H9 (cell line): ENCODE data around the gene KLHL33. TPM values are rescaled to one million over a fixed set of nuclear protein-coding genes. Genes with fewer than 3 reads are reported as not detected.

Experiments
- DNase-seq: peaks from one replicate; pipeline ENCODE4 v3.0.0-alpha.2; 2017
- H2AFZ ChIP-seq: one replicate; pipeline ENCODE4 v1.6.1; 2013; ENCODE audit warnings: mild to moderate bottlenecking, low read length, control low read depth, moderate library complexity
- H2AK5ac ChIP-seq: 2 replicates; pipeline ENCODE4 v1.6.1; 2013; ENCODE audit warnings: low read length, control low read depth, mixed read lengths; ENCODE audit not compliant: insufficient read length
- H2BK120ac ChIP-seq: one replicate; pipeline ENCODE4 v1.6.1; 2013; ENCODE audit warnings: low read depth, mild to moderate bottlenecking, low read length, control low read depth, inconsistent platforms; ENCODE audit not compliant: poor library complexity, severe bottlenecking
- H2BK12ac ChIP-seq: 2 replicates; pipeline ENCODE4 v1.6.1; 2013; ENCODE audit warnings: low read length, control low read depth, mixed read lengths, low read depth; ENCODE audit not compliant: insufficient read length
- H2BK15ac ChIP-seq: 2 replicates; pipeline ENCODE4 v1.6.1; 2013; ENCODE audit warnings: low read depth, low read length, control low read depth
- H2BK20ac ChIP-seq: one replicate; pipeline ENCODE4 v1.6.1; 2013; ENCODE audit warnings: low read depth, mild to moderate bottlenecking, low read length, control low read depth, inconsistent platforms; ENCODE audit not compliant: poor library complexity, severe bottlenecking
- H2BK5ac ChIP-seq: 2 replicates; pipeline ENCODE4 v1.6.1; 2013; ENCODE audit warnings: low read length, control low read depth, mixed read lengths; ENCODE audit not compliant: insufficient read length
- H3K14ac ChIP-seq: 2 replicates; pipeline ENCODE4 v1.6.1; 2013; ENCODE audit warnings: low read length, control low read depth; ENCODE audit not compliant: insufficient read depth
- H3K18ac ChIP-seq: 2 replicates; pipeline ENCODE4 v1.6.1; 2013; ENCODE audit warnings: low read depth, mild to moderate bottlenecking, mixed read lengths, low read length, control low read depth; ENCODE audit not compliant: insufficient read length
- H3K23ac ChIP-seq: 2 replicates; pipeline ENCODE4 v1.6.1; 2013; ENCODE audit warnings: low read length, control low read depth, mixed read lengths, low read depth; ENCODE audit not compliant: insufficient read length
- H3K23me2 ChIP-seq: 2 replicates; pipeline ENCODE4 v1.6.1; 2013; ENCODE audit warnings: low read depth, mild to moderate bottlenecking, mixed read lengths, low read length, control low read depth; ENCODE audit not compliant: insufficient read length, poor library complexity, severe bottlenecking
- H3K27ac ChIP-seq: 2 replicates; pipeline ENCODE4 v1.5.1; 2013; ENCODE audit warnings: low read length, control low read depth, mixed read lengths, low read depth; ENCODE audit not compliant: insufficient read length
- H3K27me3 ChIP-seq: 2 replicates; pipeline ENCODE4 v1.6.1; 2013; ENCODE audit warnings: low read length, control low read depth, inconsistent platforms; ENCODE audit not compliant: insufficient read depth
- H3K4ac ChIP-seq: 2 replicates; pipeline ENCODE4 v1.6.1; 2013; ENCODE audit warnings: low read depth, mild to moderate bottlenecking, control low read depth, inconsistent platforms, low read length, moderate library complexity
- H3K4me1 ChIP-seq: 2 replicates; pipeline ENCODE4 v1.6.1; 2013; ENCODE audit warnings: low read length, control low read depth, inconsistent platforms; ENCODE audit not compliant: insufficient read depth
- H3K4me2 ChIP-seq: 2 replicates; pipeline ENCODE4 v1.6.1; 2013; ENCODE audit warnings: low read length, control low read depth, mixed read lengths; ENCODE audit not compliant: insufficient read length, insufficient read depth
- H3K56ac ChIP-seq: 2 replicates; pipeline ENCODE4 v1.6.1; 2013; ENCODE audit warnings: low read depth, mild to moderate bottlenecking, mixed read lengths, low read length, control low read depth; ENCODE audit not compliant: insufficient read length
- H3K79me1 ChIP-seq: 2 replicates; pipeline ENCODE4 v1.6.1; 2013; ENCODE audit warnings: low read depth, mild to moderate bottlenecking, moderate library complexity, low read length, control low read depth, inconsistent platforms; ENCODE audit not compliant: insufficient read depth, poor library complexity, severe bottlenecking
- H3K79me2 ChIP-seq: 2 replicates; pipeline ENCODE4 v1.6.1; 2013; ENCODE audit warnings: low read length, control low read depth, inconsistent platforms; ENCODE audit not compliant: insufficient read depth
- H3K9ac ChIP-seq: 2 replicates; pipeline ENCODE4 v1.6.1; 2013; ENCODE audit warnings: low read length, control low read depth, mixed read lengths; ENCODE audit not compliant: insufficient read length; ENCODE audit errors: extremely low read depth
- H3K9me3 ChIP-seq: one replicate; pipeline ENCODE4 v1.6.1; 2013; ENCODE audit warnings: low read depth, low read length, inconsistent platforms; ENCODE audit not compliant: control insufficient read depth
- H3T11ph ChIP-seq: one replicate; pipeline ENCODE4 v1.6.1; 2013; ENCODE audit warnings: mild to moderate bottlenecking, low read length, control low read depth, inconsistent platforms
- H4K20me1 ChIP-seq: one replicate; pipeline ENCODE4 v1.6.1; 2013; ENCODE audit not compliant: control insufficient read depth, insufficient read length, insufficient read depth
- H4K5ac ChIP-seq: 2 replicates; pipeline ENCODE4 v1.6.1; 2013; ENCODE audit warnings: low read depth, mild to moderate bottlenecking, mixed read lengths, low read length, control low read depth; ENCODE audit not compliant: insufficient read length
- H4K8ac ChIP-seq: replicated peaks from 2 replicates; pipeline ENCODE4 v1.6.1; 2013; ENCODE audit warnings: low read length, control low read depth, mixed read lengths, low read depth; ENCODE audit not compliant: insufficient read length
- H4K91ac ChIP-seq: 2 replicates; pipeline ENCODE4 v1.6.1; 2013; ENCODE audit warnings: low read depth, mild to moderate bottlenecking, moderate library complexity, mixed read lengths, low read length, control low read depth; ENCODE audit not compliant: insufficient read length
- H3K27ac Mint-ChIP-seq, 3 experiments: 2 replicates in 2 of 3; 3 replicates in 1 of 3; pipeline ENCODE4 v1.8.0; 2020 to 2021; ENCODE audit warnings: mixed read lengths in 3 of 3, mild to moderate bottlenecking in 1 of 3, moderate library complexity in 1 of 3
- H3K27me3 Mint-ChIP-seq: 2 replicates; pipeline ENCODE4 v1.8.0; 2021; ENCODE audit warnings: low read depth, mild to moderate bottlenecking, moderate library complexity, mixed read lengths
- H3K36me3 Mint-ChIP-seq, 3 experiments: 2 replicates in 2 of 3; 3 replicates in 1 of 3; pipeline ENCODE4 v1.8.0; 2020 to 2021; ENCODE audit warnings: low read depth in 3 of 3, mixed read lengths in 3 of 3; ENCODE audit not compliant: insufficient read depth in 1 of 3
- H3K4me1 Mint-ChIP-seq, 2 experiments: 2 replicates each; pipeline ENCODE4 v1.8.0; 2020; ENCODE audit warnings: mixed read lengths in 2 of 2
- H3K4me3 Mint-ChIP-seq, 2 experiments: 2 replicates in 1 of 2; 3 replicates in 1 of 2; pipeline ENCODE4 v1.8.0; 2020 to 2021; ENCODE audit warnings: mild to moderate bottlenecking in 2 of 2, mixed read lengths in 2 of 2, moderate library complexity in 1 of 2
- H3K9me3 Mint-ChIP-seq, 2 experiments: 2 replicates in 1 of 2; 3 replicates in 1 of 2; pipeline ENCODE4 v1.8.0; 2020; ENCODE audit warnings: mild to moderate bottlenecking in 2 of 2, mixed read lengths in 2 of 2, moderate library complexity in 1 of 2
- whole genome bisulfite sequencing: extraction: QIAGEN DNeasy Blood & Tissue Kit; methylation state at CpG from one replicate; pipeline ENCODE4 v1.1.7; 2013; ENCODE audit warnings: missing lambda C conversion rate, low lambda C conversion rate, mixed read lengths; ENCODE audit not compliant: insufficient read length; ENCODE audit errors: extremely low coverage; 5-methylcytosine and 5-hydroxymethylcytosine counted together
- total RNA-seq: library from RNA; stranded (reverse); gene quantifications from 2 replicates; pipeline ENCODE4 v1.2.1, GENCODE V29; 2021
- TF ChIP-seq, protein P1 (sequence below): fragments of 200-600 bp; sonication (generic); conservative IDR thresholded peaks from 3 replicates; pipeline ENCODE4 v1.8.0; 2021; ENCODE audit warnings: antibody characterized with exemption, mild to moderate bottlenecking

The KLHL33 gene
- total RNA-seq, 1 experiment from 2014 or later: 0.04 TPM

DNA sequence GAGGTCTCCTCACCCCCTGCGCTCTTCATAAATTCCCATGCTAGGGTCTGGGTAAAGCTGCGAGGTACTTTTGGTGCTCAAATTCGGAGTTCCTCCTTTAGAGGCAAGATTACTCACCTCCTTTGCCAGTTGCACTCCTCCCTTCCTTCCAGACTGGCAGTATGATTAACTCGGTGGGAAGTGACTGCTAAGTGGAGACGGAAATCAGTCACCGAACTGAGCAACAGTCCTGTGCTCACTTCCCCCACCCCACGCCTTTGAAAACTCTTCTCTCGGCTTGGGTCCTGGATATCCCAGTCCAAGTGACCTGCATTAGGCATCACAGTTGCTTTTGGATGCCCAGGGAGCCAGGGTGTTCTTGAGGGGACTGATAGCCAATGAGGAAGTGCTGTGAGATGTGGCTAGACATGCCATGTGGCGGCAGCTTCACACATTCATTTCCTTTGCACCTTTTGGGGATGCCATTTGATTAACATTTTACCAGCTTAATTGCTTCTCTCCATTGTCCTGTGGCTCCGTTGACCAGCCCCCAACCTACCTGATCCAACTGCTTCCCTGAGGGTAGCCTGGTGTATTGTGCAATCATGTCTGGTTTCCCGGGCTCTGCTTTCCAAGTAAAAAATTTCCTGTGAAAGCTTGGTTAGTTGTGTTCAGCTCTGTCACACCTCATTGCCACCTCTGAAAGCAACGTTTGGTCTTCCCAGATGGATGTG is 34.1 kb upstream of the KLHL33 start:
- Histone ChIP-seq H3K27ac (no peak overlapping the region), H3K56ac (no peak overlapping the region), H3K27me3 (no peaks in the 10 kb centered on the region; the same call in 1 of the 2 replicates), H2BK15ac (no peak overlapping the region), H2BK120ac (peak overlapping the region; percentile 16), H2AFZ (no peak overlapping the region), H4K91ac (no peak overlapping the region), H3K9ac (peak overlapping the region; percentile 87), H3K23ac (no peak overlapping the region), H3K4me2 (peak overlapping the region; percentile 96), H4K20me1 (peaks cover 2% of the 10 kb centered on the region), H3T11ph (no peak overlapping the region), H4K8ac (peak overlapping the region; percentile 5), H2BK5ac (no peak overlapping the region), H3K4me1 (no peaks in the 10 kb centered on the region), H3K23me2 (peaks cover 15% of the 10 kb centered on the region), H2BK12ac (no peak overlapping the region), H3K79me2 (peaks cover 11% of the 10 kb centered on the region; the same call in 1 of the 2 replicates), H3K18ac (peak overlapping the region; percentile 18), H2BK20ac (no peak overlapping the region), H3K4ac (no peak overlapping the region), H3K14ac (peak overlapping the region; percentile 92; the same call in 1 of the 2 replicates), H4K5ac (peak overlapping the region; percentile 23), H3K79me1 (peaks cover 9% of the 10 kb centered on the region), H2AK5ac (no peak overlapping the region), H3K9me3 (no peaks in the 10 kb centered on the region)
- Mint-ChIP-seq H3K9me3 (no peaks in the 10 kb centered on the region), H3K4me3 (peak overlapping the region; percentile 97), H3K4me1 (peaks cover 20 to 21% of the 10 kb centered on the region in 2 experiments), H3K36me3 (peaks cover 28 to 46% (median 36%) of the 10 kb centered on the region in 3 experiments; a peak in 6 of 7 replicates), H3K27ac (peak overlapping the region; percentile 64 to 97 (median 94)), H3K27me3 (no peaks in the 10 kb centered on the region; the same call in 1 of the 2 replicates)
- DNase-seq: peak; percentile 37
- no CpG with 5 or more reads among the region's 12 CpGs for WGBS
- TF ChIP-seq, protein P1, sequence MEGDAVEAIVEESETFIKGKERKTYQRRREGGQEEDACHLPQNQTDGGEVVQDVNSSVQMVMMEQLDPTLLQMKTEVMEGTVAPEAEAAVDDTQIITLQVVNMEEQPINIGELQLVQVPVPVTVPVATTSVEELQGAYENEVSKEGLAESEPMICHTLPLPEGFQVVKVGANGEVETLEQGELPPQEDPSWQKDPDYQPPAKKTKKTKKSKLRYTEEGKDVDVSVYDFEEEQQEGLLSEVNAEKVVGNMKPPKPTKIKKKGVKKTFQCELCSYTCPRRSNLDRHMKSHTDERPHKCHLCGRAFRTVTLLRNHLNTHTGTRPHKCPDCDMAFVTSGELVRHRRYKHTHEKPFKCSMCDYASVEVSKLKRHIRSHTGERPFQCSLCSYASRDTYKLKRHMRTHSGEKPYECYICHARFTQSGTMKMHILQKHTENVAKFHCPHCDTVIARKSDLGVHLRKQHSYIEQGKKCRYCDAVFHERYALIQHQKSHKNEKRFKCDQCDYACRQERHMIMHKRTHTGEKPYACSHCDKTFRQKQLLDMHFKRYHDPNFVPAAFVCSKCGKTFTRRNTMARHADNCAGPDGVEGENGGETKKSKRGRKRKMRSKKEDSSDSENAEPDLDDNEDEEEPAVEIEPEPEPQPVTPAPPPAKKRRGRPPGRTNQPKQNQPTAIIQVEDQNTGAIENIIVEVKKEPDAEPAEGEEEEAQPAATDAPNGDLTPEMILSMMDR: no peak
